ENCODE data around the gene NCOA7.
A peak's percentile ranks its signal among the peaks of the same experiment; 100 is the strongest.

NCOA7 gene

DNA sequence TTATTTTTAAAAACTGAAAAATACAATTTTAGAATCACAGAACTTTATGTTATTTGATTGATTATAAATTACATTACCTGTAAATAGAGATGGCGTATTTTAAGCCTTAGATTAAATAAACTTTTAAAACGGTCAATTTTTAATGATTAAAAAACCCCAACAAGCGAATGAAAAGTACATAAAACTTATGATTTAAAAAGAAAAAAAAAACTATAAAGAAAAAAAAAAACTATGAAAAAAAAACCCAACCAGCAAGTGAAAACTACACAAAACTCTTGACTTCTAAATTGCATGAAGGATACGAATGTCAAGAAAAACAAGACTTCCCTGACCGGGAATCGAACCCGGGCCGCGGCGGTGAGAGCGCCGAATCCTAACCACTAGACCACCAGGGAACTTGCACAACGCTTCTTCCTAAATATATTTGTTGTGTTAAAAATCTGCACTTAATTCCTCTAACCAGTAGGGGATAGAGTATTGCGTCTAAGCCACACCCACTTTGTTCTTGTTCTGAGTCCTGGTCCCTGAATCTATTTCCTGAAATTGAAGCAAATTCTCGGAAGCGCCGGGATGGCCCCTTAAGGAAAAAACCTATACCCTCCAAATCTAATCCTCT lies 10.7 kb upstream of the NCOA7 start:
- H3K36me3 ChIP-seq (ENCODE audit: control insufficient read depth, insufficient read depth, low read length): no peaks in the 10 kb centered on the region
- H3K27ac ChIP-seq (ENCODE audit: insufficient read depth, low read depth, low read length, poor library complexity, severe bottlenecking): no peak overlapping the region
- H3K4me1 ChIP-seq (ENCODE audit: control insufficient read depth, insufficient read depth, low read length): no peaks in the 10 kb centered on the region
- peak overlapping the region; percentile 69 for H3K4me3 ChIP-seq (ENCODE audit: insufficient read depth, low read depth, low read length)
- WGBS, 2 experiments: 1 to 3% methylated on average over 9 to 14 of the region's 17 CpGs
- H3K27me3 ChIP-seq (ENCODE audit: control insufficient read depth, insufficient read depth, low read length, poor library complexity, severe bottlenecking): peaks cover 10% of the 10 kb centered on the region
- H3K9me3 ChIP-seq (ENCODE audit: control insufficient read depth, low read length): no peaks in the 10 kb centered on the region

DNA sequence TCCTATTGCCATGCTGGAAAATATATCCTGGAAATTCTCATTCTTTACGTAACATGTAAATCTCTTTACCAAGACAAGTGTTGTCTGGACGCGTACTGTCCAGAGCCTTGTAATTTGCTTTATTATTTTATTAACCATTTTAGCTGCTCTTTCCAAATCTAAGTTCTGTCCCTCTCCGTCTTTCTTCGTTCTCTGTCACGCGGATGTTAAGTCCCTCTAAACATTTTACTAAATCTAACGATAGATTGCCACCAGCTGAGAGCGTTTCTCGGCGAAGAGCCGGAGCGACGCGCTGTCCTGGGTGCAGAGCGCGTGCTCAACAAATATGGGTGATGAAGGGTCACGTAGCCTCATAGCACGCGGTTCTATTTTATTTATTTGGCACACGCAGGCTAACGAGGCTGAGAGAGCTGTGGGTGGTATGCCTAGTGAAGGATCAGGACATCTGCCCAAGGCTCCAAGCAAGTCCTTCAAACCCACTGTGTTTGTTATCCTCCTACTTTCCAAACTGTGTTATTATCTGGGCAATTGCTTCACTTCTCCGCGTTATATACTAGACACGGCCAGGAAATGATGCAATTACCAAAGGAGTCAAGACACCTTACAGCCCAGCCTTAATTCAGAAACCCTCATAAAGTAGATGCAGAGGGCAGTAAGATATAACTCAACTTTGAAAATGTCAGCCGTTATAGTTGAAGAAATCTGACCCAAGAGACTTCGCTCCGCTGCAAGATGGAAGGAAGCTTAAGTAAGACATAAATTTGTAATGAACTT lies 10.0 kb upstream of the NCOA7 start:
- no peaks in the 10 kb centered on the region for H3K36me3 ChIP-seq (ENCODE audit: control insufficient read depth, insufficient read depth, low read length)
- no peaks in the 10 kb centered on the region for H3K9me3 ChIP-seq (ENCODE audit: control insufficient read depth, low read length)
- H3K4me3 ChIP-seq (ENCODE audit: insufficient read depth, low read depth, low read length): peak overlapping the region; percentile 69
- peaks cover 10% of the 10 kb centered on the region for H3K27me3 ChIP-seq (ENCODE audit: control insufficient read depth, insufficient read depth, low read length, poor library complexity, severe bottlenecking)
- H3K27ac ChIP-seq (ENCODE audit: insufficient read depth, low read depth, low read length, poor library complexity, severe bottlenecking): no peak overlapping the region
- 1% methylated on average over 28 of the region's 28 CpGs for WGBS, 2 experiments
- no peaks in the 10 kb centered on the region for H3K4me1 ChIP-seq (ENCODE audit: control insufficient read depth, insufficient read depth, low read length)

DNA sequence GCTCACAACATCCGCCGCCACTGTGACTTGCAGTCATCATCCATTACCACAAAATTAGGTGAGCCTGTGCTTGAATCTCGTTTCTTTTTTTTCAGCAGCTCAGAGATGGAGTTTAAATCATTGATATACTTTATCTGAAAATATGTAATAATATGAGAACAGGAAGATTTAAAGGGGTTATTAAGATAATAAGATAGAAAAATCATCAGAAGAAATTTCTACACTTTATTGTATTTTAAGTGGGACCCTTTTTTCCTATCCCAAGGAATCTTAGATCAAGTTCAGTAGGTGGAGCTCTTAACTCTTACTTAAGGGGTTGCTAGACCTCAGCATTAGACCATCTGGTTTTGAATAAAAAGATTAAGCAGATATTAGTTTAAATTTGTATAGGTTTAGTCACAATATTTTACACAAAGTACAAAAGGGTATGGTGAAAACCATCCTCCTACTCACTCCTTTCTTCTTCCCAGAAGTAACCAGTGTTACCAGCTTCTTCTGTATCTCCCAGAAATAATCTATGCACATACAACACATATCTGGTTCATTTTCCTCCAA lies 9.4 kb upstream of the NCOA7 start:
- Histone ChIP-seq H3K4me1 (ENCODE audit: control insufficient read depth, insufficient read depth, low read length) (no peaks in the 10 kb centered on the region), H3K36me3 (ENCODE audit: control insufficient read depth, insufficient read depth, low read length) (no peaks in the 10 kb centered on the region), H3K4me3 (ENCODE audit: insufficient read depth, low read depth, low read length) (peak overlapping the region; percentile 69), H3K27me3 (ENCODE audit: control insufficient read depth, insufficient read depth, low read length, poor library complexity, severe bottlenecking) (peaks cover 10% of the 10 kb centered on the region), H3K27ac (ENCODE audit: insufficient read depth, low read depth, low read length, poor library complexity, severe bottlenecking) (no peak overlapping the region), H3K9me3 (ENCODE audit: control insufficient read depth, low read length) (no peaks in the 10 kb centered on the region)
- WGBS, 2 experiments: 0 to 10% methylated on average over 3 of the region's 3 CpGs

DNA sequence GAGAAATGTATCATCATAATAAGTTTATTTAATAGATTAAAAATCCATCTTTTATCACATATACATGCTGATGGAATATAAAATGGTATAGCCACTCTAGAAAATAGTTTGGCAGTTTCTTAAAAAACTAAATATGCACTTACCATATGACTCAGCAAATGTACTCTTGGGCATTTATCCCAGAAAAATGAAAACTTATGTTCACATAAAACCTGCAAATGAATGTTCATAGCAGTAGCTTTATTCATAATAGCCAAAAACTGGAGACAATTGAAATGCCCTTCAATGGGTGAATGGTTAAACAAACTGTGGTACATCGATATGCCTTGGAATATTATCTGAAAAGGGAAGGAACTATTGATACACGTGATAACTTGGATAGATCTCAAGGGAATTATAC lies 6.4 kb upstream of the NCOA7 start:
- H3K4me3 ChIP-seq (ENCODE audit: insufficient read depth, low read depth, low read length): no peak overlapping the region
- H3K36me3 ChIP-seq (ENCODE audit: control insufficient read depth, insufficient read depth, low read length): no peaks in the 10 kb centered on the region
- H3K27ac ChIP-seq (ENCODE audit: insufficient read depth, low read depth, low read length, poor library complexity, severe bottlenecking): no peak overlapping the region
- no peaks in the 10 kb centered on the region for H3K9me3 ChIP-seq (ENCODE audit: control insufficient read depth, low read length)
- peaks cover 10% of the 10 kb centered on the region for H3K27me3 ChIP-seq (ENCODE audit: control insufficient read depth, insufficient read depth, low read length, poor library complexity, severe bottlenecking)
- WGBS, 2 experiments: 91 to 99% methylated on average over 2 of the region's 2 CpGs
- H3K4me1 ChIP-seq (ENCODE audit: control insufficient read depth, insufficient read depth, low read length): peaks cover 2% of the 10 kb centered on the region

GRCh38 chr6:125787791-125788190 lies 3.0 kb upstream of the NCOA7 start:
- H3K27me3 ChIP-seq (ENCODE audit: control insufficient read depth, insufficient read depth, low read length, poor library complexity, severe bottlenecking): peaks cover 8% of the 10 kb centered on the region
- H3K36me3 ChIP-seq (ENCODE audit: control insufficient read depth, insufficient read depth, low read length): no peaks in the 10 kb centered on the region
- H3K27ac ChIP-seq (ENCODE audit: insufficient read depth, low read depth, low read length, poor library complexity, severe bottlenecking): no peak overlapping the region
- WGBS, 2 experiments: 42 to 67% methylated on average over 2 of the region's 2 CpGs
- H3K4me3 ChIP-seq (ENCODE audit: insufficient read depth, low read depth, low read length): no peak overlapping the region
- no peaks in the 10 kb centered on the region for H3K9me3 ChIP-seq (ENCODE audit: control insufficient read depth, low read length)
- H3K4me1 ChIP-seq (ENCODE audit: control insufficient read depth, insufficient read depth, low read length): peaks cover 8% of the 10 kb centered on the region

DNA sequence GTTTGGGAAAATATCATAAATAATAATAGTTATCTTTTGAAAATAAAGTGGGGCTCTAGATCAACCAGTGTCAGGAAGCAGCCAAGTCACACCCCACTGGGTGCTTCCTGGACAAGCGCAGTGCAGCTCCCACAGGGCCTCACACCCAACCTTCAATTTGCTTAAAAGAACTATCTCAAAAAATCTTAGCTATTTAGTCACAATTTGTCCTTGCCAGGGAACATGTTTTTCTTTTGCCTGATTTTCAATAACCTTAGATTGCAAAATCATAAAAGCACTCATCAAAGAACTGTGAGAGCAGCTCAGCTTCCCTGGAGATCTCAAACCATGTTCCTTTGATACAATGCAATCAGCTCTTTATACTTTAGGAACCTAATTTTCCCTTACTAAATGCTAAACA lies 1.6 kb upstream of the NCOA7 start:
- no peaks in the 10 kb centered on the region for H3K36me3 ChIP-seq (ENCODE audit: control insufficient read depth, insufficient read depth, low read length)
- WGBS, 2 experiments: 91 to 100% methylated on average over 1 of the region's 1 CpG
- peaks cover 8% of the 10 kb centered on the region for H3K4me1 ChIP-seq (ENCODE audit: control insufficient read depth, insufficient read depth, low read length)
- H3K27me3 ChIP-seq (ENCODE audit: control insufficient read depth, insufficient read depth, low read length, poor library complexity, severe bottlenecking): peaks cover 8% of the 10 kb centered on the region
- no peaks in the 10 kb centered on the region for H3K9me3 ChIP-seq (ENCODE audit: control insufficient read depth, low read length)
- H3K27ac ChIP-seq (ENCODE audit: insufficient read depth, low read depth, low read length, poor library complexity, severe bottlenecking): no peak overlapping the region
- H3K4me3 ChIP-seq (ENCODE audit: insufficient read depth, low read depth, low read length): no peak overlapping the region

DNA sequence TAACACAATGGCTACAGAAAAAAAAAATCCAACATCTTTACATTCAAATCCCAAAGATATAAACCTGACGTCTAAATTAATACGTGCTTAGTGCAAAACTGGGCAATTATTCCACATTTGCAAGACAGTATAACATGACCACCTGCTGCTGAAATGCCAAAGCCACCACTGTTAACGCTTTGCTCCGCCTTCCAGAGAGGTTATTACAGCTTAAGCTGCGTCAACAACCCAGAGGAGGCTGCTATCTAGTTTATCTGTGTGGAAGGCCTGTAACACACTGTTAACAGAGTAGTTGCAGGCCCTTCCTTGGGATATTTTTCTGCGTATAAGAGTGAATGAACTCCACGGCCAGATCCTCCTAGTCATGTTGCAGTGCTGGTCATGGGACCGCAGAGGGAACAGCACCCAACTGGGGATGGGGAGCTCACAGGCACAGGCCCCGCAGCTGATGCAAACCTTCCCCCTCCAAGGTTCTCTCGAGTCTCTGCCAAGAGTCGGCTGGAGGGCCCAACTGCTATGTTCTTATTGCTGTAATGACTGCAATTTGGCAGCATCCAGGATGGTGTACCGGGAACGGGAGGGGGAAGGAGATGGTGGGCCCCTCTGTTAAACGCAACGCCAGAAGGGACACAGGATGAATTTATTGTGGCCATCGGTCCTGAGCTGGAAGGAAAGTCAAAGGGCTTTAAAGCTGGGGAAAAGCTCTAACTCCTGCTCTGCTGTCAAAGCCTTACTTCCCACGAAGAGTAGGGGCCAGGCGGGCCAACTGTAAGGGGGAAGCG lies 993 bp upstream of the NCOA7 start:
- WGBS, 2 experiments: 15 to 17% methylated on average over 19 of the region's 19 CpGs
- Histone ChIP-seq H3K4me3 (ENCODE audit: insufficient read depth, low read depth, low read length) (peak overlapping the region; percentile 80), H3K4me1 (ENCODE audit: control insufficient read depth, insufficient read depth, low read length) (peaks cover 8% of the 10 kb centered on the region), H3K27me3 (ENCODE audit: control insufficient read depth, insufficient read depth, low read length, poor library complexity, severe bottlenecking) (peaks cover 8% of the 10 kb centered on the region), H3K36me3 (ENCODE audit: control insufficient read depth, insufficient read depth, low read length) (no peaks in the 10 kb centered on the region), H3K9me3 (ENCODE audit: control insufficient read depth, low read length) (no peaks in the 10 kb centered on the region), H3K27ac (ENCODE audit: insufficient read depth, low read depth, low read length, poor library complexity, severe bottlenecking) (peak overlapping the region; percentile 2)

GRCh38 chr6:125791151-125791819 lies 525 bp downstream of the NCOA7 start:
- Histone ChIP-seq H3K4me3 (ENCODE audit: insufficient read depth, low read depth, low read length) (peak overlapping the region; percentile 80), H3K4me1 (ENCODE audit: control insufficient read depth, insufficient read depth, low read length) (peaks cover 8% of the 10 kb centered on the region), H3K9me3 (ENCODE audit: control insufficient read depth, low read length) (no peaks in the 10 kb centered on the region), H3K27ac (ENCODE audit: insufficient read depth, low read depth, low read length, poor library complexity, severe bottlenecking) (no peak overlapping the region), H3K27me3 (ENCODE audit: control insufficient read depth, insufficient read depth, low read length, poor library complexity, severe bottlenecking) (peaks cover 8% of the 10 kb centered on the region), H3K36me3 (ENCODE audit: control insufficient read depth, insufficient read depth, low read length) (no peaks in the 10 kb centered on the region)
- WGBS, 2 experiments: 1% methylated on average over 28 of the region's 28 CpGs

DNA sequence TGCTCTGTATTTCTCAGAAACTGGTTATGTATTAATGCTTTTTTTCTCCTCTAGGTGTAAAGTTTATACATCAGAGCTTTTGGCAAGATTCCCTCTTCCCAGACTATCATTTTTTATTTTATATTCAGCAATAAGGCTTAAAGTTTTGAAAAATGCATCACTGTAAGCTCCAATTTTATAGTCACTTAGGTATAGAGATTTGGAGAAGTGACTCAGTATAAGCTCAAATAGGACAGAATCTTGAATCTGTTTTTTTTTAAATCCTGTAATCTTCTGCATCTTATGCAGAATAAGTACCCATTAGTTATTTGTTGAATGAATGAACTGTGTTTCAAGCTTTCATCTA lies 1.0 kb downstream of the NCOA7 start:
- peak overlapping the region; percentile 80 for H3K4me3 ChIP-seq (ENCODE audit: insufficient read depth, low read depth, low read length)
- H3K9me3 ChIP-seq (ENCODE audit: control insufficient read depth, low read length): no peaks in the 10 kb centered on the region
- no peak overlapping the region for H3K27ac ChIP-seq (ENCODE audit: insufficient read depth, low read depth, low read length, poor library complexity, severe bottlenecking)

More for the DNA sequence above, 1.0 kb downstream of the NCOA7 start:
- no peaks in the 10 kb centered on the region for H3K36me3 ChIP-seq (ENCODE audit: control insufficient read depth, insufficient read depth, low read length)
- peaks cover 8% of the 10 kb centered on the region for H3K27me3 ChIP-seq (ENCODE audit: control insufficient read depth, insufficient read depth, low read length, poor library complexity, severe bottlenecking)
- peaks cover 8% of the 10 kb centered on the region for H3K4me1 ChIP-seq (ENCODE audit: control insufficient read depth, insufficient read depth, low read length)

Data from ectodermal cell (in vitro differentiated cells).